ENCODE measurements around the gene FOXO1. TPM values are rescaled to one million over a fixed set of nuclear protein-coding genes. Genes with fewer than 3 reads are reported as not detected.
A peak's percentile ranks its signal among the peaks of the same experiment; 100 is the strongest.

Gene FOXO1
- total RNA-seq, 1 donor from 2014 or later, result 57.5 TPM

DNA sequence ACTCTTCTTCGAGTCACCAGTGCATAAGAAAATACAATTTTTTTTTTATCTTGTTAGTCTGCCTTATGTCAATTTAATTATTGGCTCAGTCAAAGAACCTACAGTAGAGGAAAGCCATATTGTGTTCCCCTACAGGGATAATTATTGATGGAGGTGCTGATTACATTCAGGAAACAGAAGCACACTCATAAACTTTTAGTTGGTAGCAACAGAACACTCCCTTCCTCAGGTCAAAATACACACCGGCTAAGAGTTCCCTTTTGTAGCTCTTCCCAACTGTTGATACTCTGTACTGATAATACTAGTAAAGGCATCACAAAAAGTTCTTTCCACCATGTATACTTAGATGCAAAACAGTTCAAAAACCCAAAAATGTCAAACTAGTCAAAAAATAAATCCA, 18.4 kb downstream of the FOXO1 start:
- ATAC-seq (no peak), DNase-seq (ENCODE audit: low spot score) (no peak)
- intact Hi-C loops (cut with DNase I), result no loop called here

DNA sequence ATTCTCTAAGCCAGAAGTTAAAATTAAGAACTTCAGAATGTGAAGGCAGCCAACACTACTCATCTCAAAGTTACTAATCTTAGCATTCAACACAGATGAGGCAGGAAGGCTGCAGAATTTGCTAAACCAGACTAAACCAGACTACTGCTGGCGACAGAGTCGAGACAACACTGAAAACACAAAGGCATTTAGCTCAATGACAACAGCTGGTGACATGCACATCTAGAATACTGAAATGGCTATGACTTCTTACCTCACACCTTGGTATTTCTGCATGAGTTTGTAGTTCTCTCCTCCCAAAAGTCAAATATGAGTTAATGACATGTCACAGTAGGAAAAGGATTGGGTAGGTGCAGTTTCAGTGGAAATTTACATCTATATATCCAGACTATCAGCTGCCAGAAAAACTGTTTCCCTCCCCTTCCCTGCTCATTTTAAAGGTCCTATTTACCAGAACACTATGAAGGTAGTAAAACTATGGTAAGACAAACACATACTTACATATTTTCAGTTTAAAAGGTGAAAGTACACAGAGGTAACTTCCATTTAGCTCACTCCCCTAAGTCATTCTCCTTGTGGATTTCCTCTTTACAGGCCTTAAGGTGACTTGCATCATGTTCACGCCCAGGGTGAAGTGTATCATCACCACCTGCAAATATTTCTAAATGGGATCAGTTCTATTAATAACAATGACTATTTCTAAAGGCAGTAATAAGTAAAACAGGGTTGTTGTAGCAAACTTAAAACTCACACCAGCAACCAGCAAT, 21.4 kb downstream of the FOXO1 start:
- DNase-seq (ENCODE audit: low spot score) (no peak), ATAC-seq (no peak)
- intact Hi-C loops (cut with DNase I), result no loop called here

DNA sequence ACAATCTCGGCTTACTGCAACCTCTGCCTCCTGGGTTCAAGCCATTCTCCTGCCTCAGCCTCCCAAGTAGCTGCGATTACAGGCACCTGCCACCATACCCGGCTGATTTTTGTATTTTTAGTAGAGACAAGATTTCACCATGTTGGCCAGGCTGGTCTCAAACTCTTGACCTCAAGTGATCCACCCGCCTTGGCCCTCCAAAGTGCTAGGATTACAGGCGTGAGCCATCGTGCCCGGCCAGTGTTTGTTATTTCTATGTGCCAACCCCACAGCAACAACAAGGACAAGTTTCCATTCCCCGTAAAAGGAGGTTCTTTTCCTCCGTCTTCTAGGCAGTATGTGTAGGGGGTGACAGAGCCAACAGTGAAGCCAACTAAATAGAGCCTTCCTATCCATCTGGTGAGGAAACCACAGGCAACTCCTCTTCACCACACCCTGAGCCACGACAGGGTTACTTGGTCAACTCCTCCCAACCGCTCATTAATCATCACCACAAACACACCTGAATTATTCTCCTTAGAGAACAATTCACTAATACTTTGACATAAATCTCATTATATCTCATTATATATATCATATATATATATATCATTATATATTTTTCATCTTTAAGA, 25.5 kb downstream of the FOXO1 start:
- intact Hi-C loops (cut with DNase I), result no loop called here
- no peak for ATAC-seq
- no peak for DNase-seq (ENCODE audit: low spot score)

DNA sequence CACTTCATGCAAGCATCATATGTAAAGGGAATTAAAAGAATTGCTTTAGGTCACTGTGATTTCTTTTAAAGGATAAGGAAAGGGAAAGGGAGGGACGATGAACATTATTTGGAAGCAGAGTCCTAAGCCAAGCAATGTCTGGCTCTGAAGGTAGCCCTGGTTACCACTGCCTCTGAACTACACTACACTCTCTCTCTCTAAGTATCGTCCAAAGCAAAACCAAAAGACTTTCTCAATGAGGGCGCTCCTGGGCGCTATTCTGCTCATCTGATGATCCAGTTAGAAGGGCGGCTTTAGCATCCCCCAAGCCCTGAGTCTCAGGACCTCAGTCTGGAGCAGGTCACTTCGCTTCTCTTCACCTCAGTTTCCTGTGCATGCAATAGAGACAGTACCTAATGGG, 26.2 kb downstream of the FOXO1 start:
- intact Hi-C loops (cut with DNase I), result no loop called here
- ATAC-seq (peak; percentile 51), DNase-seq (ENCODE audit: low spot score) (no peak)

DNA sequence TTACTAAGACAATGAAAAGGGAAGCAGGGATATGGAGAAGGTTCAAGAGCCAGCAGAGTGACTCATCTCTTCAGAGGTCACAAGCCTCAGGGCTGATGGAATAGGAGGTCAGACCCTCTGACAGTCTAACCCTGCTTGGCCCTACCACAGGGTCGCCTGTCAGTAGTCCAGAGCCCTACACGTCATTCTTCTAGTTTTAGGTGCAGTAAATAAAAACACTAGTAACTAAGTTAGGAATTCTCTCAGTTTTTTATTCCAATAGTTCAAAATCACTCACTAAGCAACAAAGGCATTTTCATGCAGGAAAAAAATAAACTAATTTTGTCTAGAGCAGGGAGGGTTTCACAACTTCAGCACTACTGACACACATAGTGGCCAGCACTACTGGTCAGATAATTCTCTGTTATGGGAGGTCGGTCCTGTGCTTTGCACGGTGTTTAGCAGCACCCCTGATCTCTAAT, 27.2 kb downstream of the FOXO1 start:
- no peak for DNase-seq (ENCODE audit: low spot score)
- peak; percentile 85 for ATAC-seq
- intact Hi-C loops (cut with DNase I), result no loop called here

DNA sequence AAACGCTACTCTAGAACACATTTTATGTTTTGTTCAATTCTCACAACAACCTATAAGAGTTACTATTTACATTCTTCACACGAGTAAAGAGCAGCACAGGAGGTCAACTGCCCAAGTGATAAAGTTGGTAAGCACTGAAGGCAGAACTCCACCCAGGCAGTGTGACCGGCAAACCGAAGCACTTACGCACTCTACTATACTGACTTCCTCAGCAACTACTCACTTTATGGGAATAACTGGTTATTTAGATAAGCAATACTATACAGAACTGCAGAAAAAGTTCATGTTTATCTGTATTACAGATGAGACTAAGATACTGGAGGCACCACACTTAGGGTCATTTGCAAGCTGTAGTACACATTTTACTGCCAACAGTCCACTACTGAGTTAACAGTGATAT, 28.8 kb downstream of the FOXO1 start:
- DNase-seq (ENCODE audit: low spot score), result no peak
- intact Hi-C loops (cut with DNase I), result no loop called here
- peak; percentile 5 for ATAC-seq

DNA sequence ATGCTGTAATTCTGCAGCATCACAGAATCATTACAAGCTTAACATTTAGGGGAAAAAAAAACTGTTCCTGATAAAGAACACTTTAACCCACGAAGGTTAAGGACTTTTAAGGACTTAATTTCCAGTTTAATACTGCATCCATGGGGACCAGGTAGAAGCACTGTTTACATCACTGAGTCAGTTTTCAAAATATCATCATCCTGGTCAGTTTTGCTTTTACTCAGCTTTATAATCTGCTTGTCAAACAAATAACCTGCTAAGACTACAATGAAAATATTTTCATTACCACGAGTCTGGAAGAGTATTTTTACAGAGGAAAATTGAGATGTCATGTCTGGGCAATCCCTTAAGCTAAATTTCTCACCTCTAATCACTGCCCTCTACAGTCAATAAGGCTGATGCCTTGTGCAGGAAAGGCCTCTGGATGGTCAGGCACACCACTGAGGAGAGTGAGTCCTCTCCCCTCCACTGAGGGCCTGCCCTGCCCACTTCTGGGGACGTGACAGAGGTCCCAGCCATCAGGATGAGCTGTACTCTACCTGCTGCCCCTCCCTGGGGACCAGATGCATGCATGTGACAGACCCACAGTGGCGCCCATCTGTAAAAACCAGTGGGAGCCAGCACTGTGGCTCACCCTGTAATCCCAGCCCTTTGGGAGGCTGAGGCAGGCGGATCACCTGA, 31.0 kb downstream of the FOXO1 start:
- intact Hi-C loops (cut with DNase I), result no loop called here
- ATAC-seq, result no peak
- DNase-seq (ENCODE audit: low spot score), result no peak

DNA sequence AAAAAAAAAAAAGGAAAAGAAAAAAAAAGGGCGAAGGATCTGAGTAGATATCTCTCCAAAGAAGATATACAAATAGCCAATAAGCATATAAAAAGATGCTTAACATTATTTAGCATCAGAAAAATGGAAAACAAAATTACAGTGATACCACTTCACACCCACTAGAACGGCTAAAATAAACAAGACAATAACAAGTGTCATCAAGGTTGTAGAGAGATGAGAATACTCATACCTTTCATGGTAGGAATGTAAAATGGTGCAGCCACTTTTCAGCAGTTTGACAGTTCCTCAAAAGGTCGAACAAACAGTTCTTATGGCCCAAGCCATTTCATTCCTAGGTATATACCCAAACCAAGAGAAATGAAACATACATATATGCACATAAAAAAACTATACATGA, 33.5 kb downstream of the FOXO1 start:
- DNase-seq (ENCODE audit: low spot score) (no peak), ATAC-seq (no peak)
- intact Hi-C loops (cut with DNase I), result no loop called here

DNA sequence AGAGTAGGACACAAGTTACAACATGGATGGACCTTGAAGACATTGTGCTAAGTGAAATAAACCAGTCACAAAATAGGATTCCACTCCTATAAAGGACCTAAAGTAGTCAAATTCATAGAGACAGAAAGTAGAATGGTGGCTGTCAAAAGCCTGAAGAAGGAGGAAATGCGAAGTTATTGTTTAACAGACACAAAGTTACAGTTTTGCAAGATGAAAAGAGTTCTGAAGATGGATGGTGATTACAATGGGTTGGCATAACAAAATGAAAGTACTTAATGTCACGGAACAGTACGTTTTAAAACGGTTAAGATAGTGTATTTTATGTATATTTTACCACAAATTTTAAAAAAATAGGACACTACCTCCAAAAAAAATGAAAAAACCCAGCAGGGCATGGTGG, 34.8 kb downstream of the FOXO1 start:
- DNase-seq (ENCODE audit: low spot score) (no peak), ATAC-seq (no peak)
- intact Hi-C loops (cut with DNase I), result no loop called here

DNA sequence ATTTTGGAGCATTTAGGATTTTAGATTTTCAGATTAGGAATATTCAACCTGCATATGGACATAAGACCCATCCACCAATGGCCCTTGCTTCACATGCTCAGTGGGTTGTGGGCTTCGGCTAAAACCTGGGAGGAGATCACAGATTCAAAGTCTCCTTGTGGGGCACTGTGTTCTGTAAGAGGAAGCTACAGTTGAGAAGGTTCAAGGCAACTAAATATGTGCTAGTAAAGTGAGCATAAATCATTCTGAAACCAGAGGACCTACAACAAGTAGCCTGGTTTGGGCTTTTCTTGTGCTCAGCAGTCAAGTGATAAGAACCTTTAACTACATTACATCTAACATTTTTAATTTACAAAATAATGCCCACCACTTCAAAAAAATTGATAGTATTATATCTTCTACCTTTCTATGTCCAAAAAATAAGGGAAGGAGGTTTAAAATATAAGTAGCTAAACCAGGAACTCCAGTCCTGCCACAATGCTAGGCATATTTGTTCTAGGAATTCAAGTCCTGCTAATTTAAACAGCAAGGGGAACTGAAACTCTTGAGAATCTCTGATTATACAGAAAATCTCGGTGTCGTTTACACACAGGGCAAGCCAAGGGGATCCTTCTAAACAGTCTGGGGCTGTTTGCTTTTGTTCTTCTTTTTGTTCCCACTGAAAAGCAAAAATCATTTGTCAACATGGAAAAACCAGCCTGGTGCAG, 36.6 kb downstream of the FOXO1 start:
- intact Hi-C loops (cut with DNase I), result no loop called here
- peak; percentile 38 for ATAC-seq
- DNase-seq (ENCODE audit: low spot score), result no peak

DNA sequence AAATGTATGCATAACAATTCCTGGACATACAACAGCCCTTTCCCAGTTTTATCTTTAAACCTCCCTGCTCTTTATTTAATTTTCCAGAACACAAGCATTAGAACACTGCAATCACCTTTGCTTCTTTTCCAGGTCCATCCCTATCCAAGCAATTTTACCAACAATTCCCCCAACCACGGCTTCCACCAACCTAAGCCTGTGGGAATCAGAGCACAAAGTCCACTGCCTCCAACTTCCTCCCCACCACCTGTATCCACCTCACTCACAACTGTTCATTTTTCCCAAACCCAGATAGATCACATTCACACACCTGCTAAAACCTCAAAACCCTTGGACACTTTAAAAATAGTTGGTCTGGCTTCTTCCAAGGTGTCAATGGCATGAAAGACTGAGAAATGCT, 39.5 kb downstream of the FOXO1 start:
- intact Hi-C loops (cut with DNase I), result no loop called here
- no peak for ATAC-seq
- DNase-seq (ENCODE audit: low spot score), result no peak

DNA sequence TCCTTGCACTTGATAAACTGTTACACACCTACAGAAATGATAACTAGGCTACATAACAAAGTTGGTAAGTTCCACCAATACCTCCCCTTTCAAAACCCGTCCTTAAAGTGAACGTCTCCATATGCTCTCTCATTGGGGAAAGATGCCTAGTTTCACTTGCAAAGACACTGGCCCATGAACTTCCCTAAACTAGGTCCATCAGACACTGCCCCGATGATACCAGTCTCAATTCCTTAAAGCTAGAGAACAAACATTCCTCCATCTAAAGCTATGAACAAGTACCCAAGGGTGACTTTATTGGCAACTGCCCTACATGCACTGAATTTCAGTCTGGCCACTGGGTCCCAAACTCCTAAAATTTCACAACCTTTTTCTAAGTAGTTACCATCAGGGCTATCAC, 39.9 kb downstream of the FOXO1 start:
- DNase-seq (ENCODE audit: low spot score) (no peak), ATAC-seq (no peak)
- intact Hi-C loops (cut with DNase I), result no loop called here

DNA sequence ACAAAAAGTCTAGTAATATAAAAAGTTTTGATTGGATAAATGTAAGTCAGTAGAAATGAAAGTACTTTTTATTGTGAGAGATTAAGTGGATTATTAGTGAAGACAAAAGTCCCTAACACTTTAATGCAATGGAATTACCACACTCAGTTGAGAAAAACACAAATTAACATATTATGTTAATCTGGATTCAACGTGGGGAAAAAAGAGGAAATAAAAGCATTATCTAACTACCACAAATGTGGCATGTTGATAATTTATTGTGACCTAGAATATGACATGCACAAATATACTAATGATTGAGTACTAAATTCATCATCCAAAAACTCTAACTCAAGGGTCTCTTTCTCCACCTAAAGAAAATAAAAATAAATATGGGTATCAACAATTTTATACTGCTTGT, 41.5 kb downstream of the FOXO1 start:
- no peak for DNase-seq (ENCODE audit: low spot score)
- intact Hi-C loops (cut with DNase I), result no loop called here
- no peak for ATAC-seq

DNA sequence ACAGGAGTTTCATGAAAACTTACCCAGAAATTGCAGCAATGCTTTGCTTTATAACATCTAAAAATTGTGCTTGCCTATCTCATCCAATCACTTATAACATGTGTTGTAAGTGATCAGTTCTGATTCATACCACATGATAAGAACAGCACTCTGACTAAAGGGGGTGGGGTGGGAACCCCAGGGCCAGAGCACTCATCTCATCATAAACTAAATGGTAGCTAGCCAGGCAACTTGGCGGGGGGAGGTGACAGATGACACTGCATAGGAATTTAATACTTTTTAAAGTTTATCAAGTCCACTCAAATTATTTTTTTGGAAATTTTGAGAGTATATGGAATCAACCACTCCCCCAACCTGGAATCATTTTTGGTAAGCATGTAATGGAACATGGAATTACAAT, 42.1 kb downstream of the FOXO1 start:
- no peak for DNase-seq (ENCODE audit: low spot score)
- ATAC-seq, result peak; percentile 51
- intact Hi-C loops (cut with DNase I), result no loop called here

DNA sequence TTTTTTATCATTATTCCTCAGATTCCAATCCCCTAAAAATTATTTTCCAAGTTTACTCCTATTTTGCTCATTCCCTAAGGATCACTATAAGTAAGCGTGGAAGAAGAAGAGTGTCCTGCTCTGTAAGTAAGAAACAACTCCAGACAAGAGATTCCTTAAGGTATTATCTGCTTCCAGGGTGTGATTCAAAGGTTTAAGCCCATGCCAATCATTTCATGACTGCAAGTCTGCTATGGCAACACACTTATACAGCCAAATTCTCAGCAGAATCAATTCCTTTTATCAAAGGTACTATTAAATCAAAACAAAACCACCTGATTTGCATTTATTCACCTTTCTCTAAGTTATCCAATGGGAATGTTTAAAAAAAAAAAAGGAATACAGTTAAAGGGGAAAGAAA, 43.7 kb downstream of the FOXO1 start:
- intact Hi-C loops (cut with DNase I), result no loop called here
- DNase-seq (ENCODE audit: low spot score) (no peak), ATAC-seq (no peak)

DNA sequence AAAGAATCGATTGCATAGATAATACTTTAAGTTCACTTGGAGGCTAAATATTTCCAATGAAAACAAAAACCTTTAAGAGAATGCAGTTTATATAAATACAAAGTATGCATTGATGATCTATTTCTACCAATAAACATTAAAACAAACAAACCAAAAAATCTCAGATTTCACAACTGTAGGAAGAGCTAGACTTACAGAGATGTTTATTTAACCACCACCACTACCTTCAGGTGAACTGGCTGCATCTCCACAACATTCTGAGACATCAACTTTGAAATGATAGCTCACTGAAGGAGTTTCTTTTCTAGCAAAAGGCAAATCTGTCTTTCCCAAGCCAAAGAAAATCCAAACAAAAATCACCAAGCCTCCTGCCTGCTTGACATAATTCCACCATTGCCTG, 44.2 kb downstream of the FOXO1 start:
- DNase-seq (ENCODE audit: low spot score) (no peak), ATAC-seq (no peak)
- intact Hi-C loops (cut with DNase I), result no loop called here

DNA sequence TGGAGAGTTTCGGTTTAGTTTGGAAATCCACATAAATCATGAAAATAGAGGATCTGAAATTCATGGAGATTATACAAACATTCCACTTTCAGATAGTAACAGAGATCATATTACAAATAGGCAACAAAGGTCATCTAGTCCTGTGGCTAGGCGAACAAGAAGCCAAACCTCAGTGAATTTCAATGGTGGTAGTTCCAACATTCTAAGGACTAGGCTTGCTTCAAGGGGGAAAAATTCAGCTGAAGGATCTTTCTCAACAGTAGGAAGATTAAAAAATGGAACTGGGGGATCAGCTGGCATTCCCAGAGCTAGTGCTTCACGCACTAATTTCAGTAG, 47.0 kb downstream of the FOXO1 start:
- peak; percentile 49 for ATAC-seq
- intact Hi-C loops (cut with DNase I), result no loop called here
- no peak for DNase-seq (ENCODE audit: low spot score)

DNA sequence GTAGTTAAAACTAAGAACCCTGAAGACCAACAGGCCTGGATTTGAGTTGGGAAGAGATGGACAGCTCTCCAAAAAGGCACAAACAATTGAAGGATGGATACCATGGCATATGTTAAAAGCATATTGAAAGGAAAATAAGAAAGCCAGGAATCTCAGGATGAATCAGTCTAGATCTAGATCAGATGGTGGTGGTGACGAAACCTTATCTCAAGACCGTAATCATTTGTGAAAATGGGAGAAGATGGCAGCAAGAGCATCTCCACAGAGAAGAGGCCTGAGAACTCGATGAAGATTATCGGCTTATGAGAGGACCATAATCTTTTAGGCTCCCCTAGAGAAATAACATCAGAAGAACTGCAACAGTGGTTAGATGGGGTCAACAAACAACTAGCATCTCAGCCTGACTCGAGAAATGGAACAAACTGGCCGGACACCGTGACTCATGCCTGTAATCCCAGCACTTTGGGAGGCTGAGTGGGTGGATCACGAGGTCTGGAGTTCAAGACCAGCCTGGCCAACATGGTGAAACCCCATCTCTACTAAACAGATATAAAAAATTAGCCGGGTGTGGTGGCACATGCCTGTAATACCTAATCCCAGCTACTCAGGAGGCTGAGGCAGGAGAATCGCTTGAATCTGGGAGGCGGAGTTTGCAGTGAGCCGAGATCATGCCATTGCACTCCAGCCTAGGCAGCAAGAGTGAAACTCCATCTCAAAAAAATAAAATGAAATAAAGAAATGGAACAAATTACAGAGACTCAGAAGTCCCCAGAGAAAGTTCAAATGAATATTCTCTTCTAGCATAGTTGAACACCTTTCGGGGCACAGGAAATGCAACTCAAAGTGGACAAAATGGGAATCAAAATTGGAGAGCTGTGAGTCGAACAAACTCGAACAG, 47.6 kb downstream of the FOXO1 start:
- ATAC-seq, result no peak
- DNase-seq (ENCODE audit: low spot score), result no peak
- intact Hi-C loops (cut with DNase I), result no loop called here

DNA sequence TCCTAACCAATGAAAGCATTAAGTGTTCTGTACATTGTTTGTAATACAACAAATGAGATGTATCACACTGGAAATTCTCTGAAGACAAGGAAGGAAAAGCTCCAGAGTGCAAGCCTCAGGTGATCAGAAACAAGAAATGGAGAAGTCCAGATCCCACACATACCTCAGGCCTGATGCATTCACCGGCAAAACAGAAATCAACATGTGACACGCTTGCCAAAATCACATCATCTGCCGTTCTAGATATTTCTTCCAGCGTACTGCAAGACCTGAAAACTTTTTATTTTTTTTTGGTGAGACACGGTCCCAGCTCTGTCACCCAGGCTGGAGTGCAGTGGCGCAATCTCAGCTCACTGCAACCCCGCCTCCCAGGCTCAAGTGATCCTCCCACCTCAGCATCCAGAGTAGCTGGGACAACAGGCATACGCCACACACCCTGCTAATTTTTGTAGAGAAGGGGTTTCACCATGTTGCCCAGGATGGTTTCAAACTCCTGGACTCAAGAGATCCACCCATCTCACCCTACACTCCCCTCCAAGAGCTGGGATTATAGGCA, 48.6 kb downstream of the FOXO1 start:
- intact Hi-C loops (cut with DNase I), result no loop called here
- ATAC-seq, result no peak

More for the DNA sequence above, 48.6 kb downstream of the FOXO1 start:
- DNase-seq (ENCODE audit: low spot score), result no peak

All from sciatic nerve (tissue), 2 donors.